Measurements from ENCODE around the gene NDUFS7.

GRCh38 chr19:1377965-1378785, 5.5 kb upstream of the NDUFS7 start:
- TF ChIP-seq CTCF (IDR thresholded peaks at IDR 0.05): no peak
- TF ChIP-seq E2F6 (IDR thresholded peaks at IDR 0.05; ENCODE audit: borderline replicate concordance, low read depth): no peak
- no peak for TF ChIP-seq POLR2A (IDR thresholded peaks at IDR 0.05; ENCODE audit: low read length)
- TF ChIP-seq HMGXB4 (CRISPR knock-in tag; IDR thresholded peaks at IDR 0.05; ENCODE audit: borderline replicate concordance): no peak
- TF ChIP-seq SMC3 (IDR thresholded peaks at IDR 0.05): no peak
- no peak for TF ChIP-seq REST (IDR thresholded peaks at IDR 0.05)
- TF ChIP-seq MAX (IDR thresholded peaks at IDR 0.05): no peak
- TF ChIP-seq HOXA7 (CRISPR knock-in tag; IDR thresholded peaks at IDR 0.05): no peak

Measured in A549 (cell line).